Muscle of leg (tissue), 11 donors: ENCODE results near the gene ELP1. TPM values are rescaled to one million over a fixed set of nuclear protein-coding genes. Genes with fewer than 3 reads are reported as not detected.
"Not testable (repeated sequence)": the region's sequence is repeated elsewhere in the genome, so short reads cannot be mapped to it uniquely, and the experiment has no call there.

Experiments
- DNase-seq: peaks from one replicate; pipeline ENCODE4 v3.0.0; 2013
- H3K27ac ChIP-seq: one replicate; pipeline ENCODE4 v1.5.1; 2013; ENCODE audit warnings: mild to moderate bottlenecking, low read length, control low read depth
- H3K27me3 ChIP-seq: one replicate; pipeline ENCODE4 v1.6.1; 2013; ENCODE audit warnings: low read length; ENCODE audit not compliant: control insufficient read depth, insufficient read depth
- H3K36me3 ChIP-seq: one replicate; pipeline ENCODE4 v1.6.1; 2013; ENCODE audit warnings: low read length; ENCODE audit not compliant: control insufficient read depth, insufficient read depth
- H3K4me1 ChIP-seq: one replicate; pipeline ENCODE4 v1.6.1; 2013; ENCODE audit warnings: low read length; ENCODE audit not compliant: control insufficient read depth, insufficient read depth
- H3K4me3 ChIP-seq: one replicate; pipeline ENCODE4 v1.5.1; 2013; ENCODE audit warnings: low read length, control low read depth
- H3K9me3 ChIP-seq: replicated peaks from 2 replicates; pipeline ENCODE4 v1.6.1; 2013; ENCODE audit warnings: low read depth, low read length; ENCODE audit not compliant: control insufficient read depth
- whole genome bisulfite sequencing: methylation state at CpG from one replicate; pipeline ENCODE4 v1.1.5; 2013; ENCODE audit warnings: missing lambda C conversion rate; ENCODE audit not compliant: insufficient coverage; 5-methylcytosine and 5-hydroxymethylcytosine counted together
- polyA plus RNA-seq, 8 donors: library from polyadenylated mRNA; unstranded; fragments of 120-200 nt; gene quantifications; one replicate each; pipeline versions ENCODE4 v1.2.1 to v1.2.3, GENCODE V29; 2013; ENCODE audit warnings: inconsistent platforms in 1 of 8, low replicate concordance in 1 of 8; ENCODE audit not compliant: insufficient read length in 8 of 8, insufficient read depth in 1 of 8
- total RNA-seq: library from RNA; stranded (reverse); fragments of 120-200 nt; gene quantifications from one replicate; pipeline ENCODE4 v1.2.4, GENCODE V29; 2013

The ELP1 gene
- total and polyA plus RNA-seq, 9 donors, result 24.1 to 36.0 (median 28.5) TPM

- Histone ChIP-seq H3K9me3 (no peaks in the 10 kb centered on the region), H3K27ac (no peak overlapping the region), H3K4me1 (no peaks in the 10 kb centered on the region), H3K36me3 (peaks cover 42% of the 10 kb centered on the region), H3K4me3 (no peak overlapping the region), H3K27me3 (no peaks in the 10 kb centered on the region)
- WGBS, result no CpG with 5 or more reads among the region's 3 CpGs
- DNase-seq, result no peak
These were observed 29.8 kb downstream of the ELP1 start for GRCh38 chr9:108904161-108904560.

- no peak overlapping the region for H3K4me3 ChIP-seq
- H3K36me3 ChIP-seq, result peaks cover 42% of the 10 kb centered on the region
- no peaks in the 10 kb centered on the region for H3K4me1 ChIP-seq
- WGBS, result 80% methylated on average over 1 of the region's 2 CpGs
- H3K27ac ChIP-seq, result no peak overlapping the region
- no peak for DNase-seq
- no peaks in the 10 kb centered on the region for H3K9me3 ChIP-seq
- H3K27me3 ChIP-seq, result no peaks in the 10 kb centered on the region
These were observed 30.4 kb downstream of the ELP1 start for GRCh38 chr9:108903420-108904103.

GRCh38 chr9:108900176-108900575 lies 33.7 kb downstream of the ELP1 start:
- 84% methylated on average over 3 of the region's 5 CpGs for WGBS
- H3K4me1 ChIP-seq, result no peaks in the 10 kb centered on the region
- no peak overlapping the region for H3K27ac ChIP-seq
- no peak overlapping the region for H3K4me3 ChIP-seq
- H3K9me3 ChIP-seq, result no peaks in the 10 kb centered on the region
- H3K27me3 ChIP-seq, result no peaks in the 10 kb centered on the region
- H3K36me3 ChIP-seq, result peaks cover 41% of the 10 kb centered on the region
- no peak for DNase-seq

- not testable (repeated sequence) for H3K4me3 ChIP-seq, H3K9me3 ChIP-seq, H3K27ac ChIP-seq, H3K27me3 ChIP-seq, DNase-seq, H3K4me1 ChIP-seq
- H3K36me3 ChIP-seq, result peaks cover 47% of the 10 kb centered on the region
- WGBS, result no CpG with 5 or more reads among the region's 8 CpGs
These were observed 34.8 kb downstream of the ELP1 start for GRCh38 chr9:108899023-108899695.

GRCh38 chr9:108897324-108898096 lies 36.4 kb downstream of the ELP1 start:
- no peaks in the 10 kb centered on the region for H3K27me3 ChIP-seq
- no peak overlapping the region for H3K4me3 ChIP-seq
- H3K27ac ChIP-seq, result no peak overlapping the region
- WGBS, result no CpG with 5 or more reads among the region's 2 CpGs
- H3K36me3 ChIP-seq, result peaks cover 56% of the 10 kb centered on the region
- H3K4me1 ChIP-seq, result no peaks in the 10 kb centered on the region
- DNase-seq, result no peak
- no peaks in the 10 kb centered on the region for H3K9me3 ChIP-seq

GRCh38 chr9:108894225-108894997 lies 39.5 kb downstream of the ELP1 start:
- Histone ChIP-seq H3K9me3 (no peaks in the 10 kb centered on the region), H3K4me3 (no peak overlapping the region), H3K27me3 (no peaks in the 10 kb centered on the region), H3K36me3 (peaks cover 61% of the 10 kb centered on the region), H3K27ac (no peak overlapping the region), H3K4me1 (no peaks in the 10 kb centered on the region)
- WGBS, result 83% methylated on average over 1 of the region's 4 CpGs
- DNase-seq, result no peak

GRCh38 chr9:108889649-108890067 lies 44.3 kb downstream of the ELP1 start:
- Histone ChIP-seq H3K9me3 (no peaks in the 10 kb centered on the region), H3K4me1 (no peaks in the 10 kb centered on the region), H3K27me3 (no peaks in the 10 kb centered on the region), H3K36me3 (peaks cover 56% of the 10 kb centered on the region), H3K27ac (no peak overlapping the region), H3K4me3 (no peak overlapping the region)
- no peak for DNase-seq
- 100% methylated on average over 1 of the region's 4 CpGs for WGBS

- not testable (repeated sequence) for H3K27ac ChIP-seq, H3K4me3 ChIP-seq, H3K27me3 ChIP-seq, H3K9me3 ChIP-seq, H3K4me1 ChIP-seq
- DNase-seq, result peak; percentile 6
- peaks cover 50% of the 10 kb centered on the region for H3K36me3 ChIP-seq
- WGBS, result 65% methylated on average over 2 of the region's 3 CpGs
These were observed 47.2 kb downstream of the ELP1 start for GRCh38 chr9:108886594-108887271.

- H3K27ac ChIP-seq, result no peak overlapping the region
- no peak overlapping the region for H3K4me3 ChIP-seq
- peak; percentile 12 for DNase-seq
- WGBS, result no CpG with 5 or more reads among the region's 1 CpG
- H3K36me3 ChIP-seq, result peaks cover 43% of the 10 kb centered on the region
- H3K4me1 ChIP-seq, result no peaks in the 10 kb centered on the region
- no peaks in the 10 kb centered on the region for H3K27me3 ChIP-seq
- no peaks in the 10 kb centered on the region for H3K9me3 ChIP-seq
These were observed 48.1 kb downstream of the ELP1 start for GRCh38 chr9:108885643-108886348.
